SH-SY5Y (cell line): ENCODE data around the gene DGUOK.

Experiments
- GATA2 ChIP-seq: IDR thresholded peaks from 2 replicates; pipeline ENCODE4 v1.6.1; 2011; ENCODE audit warnings: mild to moderate bottlenecking, low read depth, low read length
- GATA3 ChIP-seq: IDR thresholded peaks from 2 replicates; pipeline ENCODE4 v1.6.1; 2011; ENCODE audit warnings: low read depth, mild to moderate bottlenecking, low read length, moderate library complexity

GRCh38 chr2:73990531-73990930, 63.9 kb downstream of the DGUOK start:
- no peak for TF ChIP-seq GATA3
- no peak for TF ChIP-seq GATA2
